ENCODE results near the gene TMEM163.

The TMEM163 gene

GRCh38 chr2:134452042-134452733 lies 266.6 kb downstream of the TMEM163 start:
- no peak for DNase-seq

- no peak for DNase-seq
These were observed 267.5 kb downstream of the TMEM163 start for GRCh38 chr2:134451347-134451630.

GRCh38 chr2:134449751-134450513 lies 268.9 kb downstream of the TMEM163 start:
- no peak for DNase-seq

- DNase-seq: no peak
These were observed 269.6 kb downstream of the TMEM163 start for GRCh38 chr2:134449157-134449556.

GRCh38 chr2:134448650-134449049 lies 270.1 kb downstream of the TMEM163 start:
- no peak for DNase-seq

- no peak for DNase-seq
These were observed 271.1 kb downstream of the TMEM163 start for GRCh38 chr2:134447669-134448068.

GRCh38 chr2:134446383-134447017 lies 272.3 kb downstream of the TMEM163 start:
- peak; percentile 89 for DNase-seq

- peak; percentile 73 for DNase-seq
These were observed 272.8 kb downstream of the TMEM163 start for GRCh38 chr2:134445985-134446382.

- DNase-seq: no peak
These were observed 273.7 kb downstream of the TMEM163 start for GRCh38 chr2:134445116-134445515.

GRCh38 chr2:134443814-134444480 lies 274.9 kb downstream of the TMEM163 start:
- DNase-seq: no peak

- no peak for DNase-seq
These were observed 277.5 kb downstream of the TMEM163 start for GRCh38 chr2:134441153-134441863.

- no peak for DNase-seq
These were observed 278.4 kb downstream of the TMEM163 start for GRCh38 chr2:134440336-134440909.

GRCh38 chr2:134438371-134438770 lies 280.4 kb downstream of the TMEM163 start:
- no peak for DNase-seq

- DNase-seq: no peak
These were observed 282.1 kb downstream of the TMEM163 start for GRCh38 chr2:134436706-134437105.

GRCh38 chr2:134435936-134436335 lies 282.9 kb downstream of the TMEM163 start:
- no peak for DNase-seq

- peak; percentile 22 for DNase-seq
These were observed 283.3 kb downstream of the TMEM163 start for GRCh38 chr2:134435505-134435904.

- DNase-seq: no peak
These were observed 284.8 kb downstream of the TMEM163 start for GRCh38 chr2:134433979-134434378.

- DNase-seq: no peak
These were observed 285.3 kb downstream of the TMEM163 start for GRCh38 chr2:134433469-134433868.

- no peak for DNase-seq
These were observed 286.3 kb downstream of the TMEM163 start for GRCh38 chr2:134432435-134432883.

GRCh38 chr2:134431838-134432434 lies 286.9 kb downstream of the TMEM163 start:
- no peak for DNase-seq

GRCh38 chr2:134429886-134430285 lies 288.9 kb downstream of the TMEM163 start:
- peak; percentile 60 for DNase-seq

- DNase-seq: no peak
These were observed 292.1 kb downstream of the TMEM163 start for GRCh38 chr2:134426721-134427120.
